ENCODE data around the gene DPP9. TPM values are rescaled to one million over a fixed set of nuclear protein-coding genes. Genes with fewer than 3 reads are reported as not detected.

The DPP9 gene
- total and polyA plus RNA-seq, 2 of the 13 experiments (the other 11 are each of a cell fraction or from before 2014, with no cell fraction given): 8.4 to 25.8 TPM

- intact Hi-C loops (cut with micrococcal nuclease; ENCODE audit: unreplicated experiment): no loop called here
- CTCF ChIA-PET (ENCODE audit: low intra/inter-chr PET ratio, low total read pairs): no interaction called here
- Histone ChIP-seq H3K27ac (ENCODE audit: extremely low read length, insufficient read depth, low read length) (no peak overlapping the region), H3K9ac (ENCODE audit: insufficient read depth, low read depth, low read length) (no peak overlapping the region), H3K36me3 (replicated peaks in 1 of 2; ENCODE audit: control insufficient read depth in 1 of 2, insufficient read depth in 2 of 2, low read length in 2 of 2) (no peaks in the 10 kb centered on the region), H3K4me3 (replicated peaks in 1 of 3; ENCODE audit: insufficient read depth in 1 of 3, low read depth in 2 of 3, low read length in 3 of 3) (no peak overlapping the region), H2AFZ (ENCODE audit: low read length) (no peak overlapping the region), H3K27me3 (ENCODE audit: control insufficient read depth in 1 of 2, insufficient read depth in 2 of 2, low read length in 2 of 2) (no peaks in the 10 kb centered on the region), H3K4me1 (ENCODE audit: insufficient read depth, low read length) (peaks cover 29% of the 10 kb centered on the region), H3K9me3 (ENCODE audit: low read length) (no peaks in the 10 kb centered on the region), H3K4me2 (ENCODE audit: low read depth, low read length) (no peak overlapping the region), H3K79me2 (ENCODE audit: insufficient read depth, low read length) (no peaks in the 10 kb centered on the region), H4K20me1 (ENCODE audit: insufficient read depth, low read length) (no peaks in the 10 kb centered on the region)
- BruUV-seq (replicated peaks): no TSS peak
- POLR2A ChIA-PET: no interaction called here
- DNase-seq (ENCODE audit: low spot score) (no peak), FAIRE-seq (no peak), ATAC-seq (no peak)
- 47% methylated on average over 6 of the region's 6 CpGs for WGBS (ENCODE audit: low lambda C conversion rate)
- in situ Hi-C loops (cut with HindIII; ENCODE audit: extremely low pct_ligation_motif_present, low pct_unique_long_range_greater_than_20kb): no loop called here
- TF ChIP-seq POLR2AphosphoS5 (IDR thresholded peaks at IDR 0.05; ENCODE audit: low read depth, low read length) (no peak), CENPT (CRISPR knock-in tag; IDR thresholded peaks at IDR 0.05; ENCODE audit: low read depth) (no peak), TEAD2 (CRISPR knock-in tag; IDR thresholded peaks at IDR 0.05) (no peak), MTA3 (CRISPR knock-in tag; IDR thresholded peaks at IDR 0.05) (no peak), ZBTB33 (CRISPR knock-in tag; IDR thresholded peaks at IDR 0.05) (no peak), ZNF691 (CRISPR knock-in tag; IDR thresholded peaks at IDR 0.05; ENCODE audit: borderline replicate concordance, low read depth) (no peak), ZBTB7B (CRISPR knock-in tag; IDR thresholded peaks at IDR 0.05) (no peak)
- TF ChIP-seq, protein P1, sequence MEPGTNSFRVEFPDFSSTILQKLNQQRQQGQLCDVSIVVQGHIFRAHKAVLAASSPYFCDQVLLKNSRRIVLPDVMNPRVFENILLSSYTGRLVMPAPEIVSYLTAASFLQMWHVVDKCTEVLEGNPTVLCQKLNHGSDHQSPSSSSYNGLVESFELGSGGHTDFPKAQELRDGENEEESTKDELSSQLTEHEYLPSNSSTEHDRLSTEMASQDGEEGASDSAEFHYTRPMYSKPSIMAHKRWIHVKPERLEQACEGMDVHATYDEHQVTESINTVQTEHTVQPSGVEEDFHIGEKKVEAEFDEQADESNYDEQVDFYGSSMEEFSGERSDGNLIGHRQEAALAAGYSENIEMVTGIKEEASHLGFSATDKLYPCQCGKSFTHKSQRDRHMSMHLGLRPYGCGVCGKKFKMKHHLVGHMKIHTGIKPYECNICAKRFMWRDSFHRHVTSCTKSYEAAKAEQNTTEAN (CRISPR knock-in tag; conservative IDR thresholded peaks at IDR 0.05): no peak
These were observed 39.4 kb upstream of the DPP9 start for GRCh38 chr19:4763021-4763420.
